Endothelial cell of umbilical vein (primary cell): ENCODE data around the gene NCK2.

Experiments used
- MYC ChIP-seq: IDR thresholded peaks from one replicate; pipeline ENCODE4 v1.6.1; 2011; ENCODE audit warnings: mild to moderate bottlenecking, low read depth, low read length
- POLR2AphosphoS5 ChIP-seq: IDR thresholded peaks from 2 replicates; pipeline ENCODE4 v1.6.1; 2012; ENCODE audit warnings: low read depth, mild to moderate bottlenecking, control low read depth, low read length, moderate library complexity; ENCODE audit not compliant: insufficient read depth
- TF ChIP-seq, protein P1 (sequence below), 2 donors: IDR thresholded peaks; 1 replicate in 1 of 2; 2 replicates in 1 of 2; pipeline ENCODE4 v1.5.1; 2011; ENCODE audit warnings: low read length in 2 of 2, mild to moderate bottlenecking in 2 of 2, moderate library complexity in 2 of 2, control low read depth in 1 of 2, inconsistent platforms in 1 of 2, low read depth in 1 of 2; ENCODE audit not compliant: insufficient read depth in 1 of 2; ENCODE audit errors: extremely low read depth in 1 of 2

DNA sequence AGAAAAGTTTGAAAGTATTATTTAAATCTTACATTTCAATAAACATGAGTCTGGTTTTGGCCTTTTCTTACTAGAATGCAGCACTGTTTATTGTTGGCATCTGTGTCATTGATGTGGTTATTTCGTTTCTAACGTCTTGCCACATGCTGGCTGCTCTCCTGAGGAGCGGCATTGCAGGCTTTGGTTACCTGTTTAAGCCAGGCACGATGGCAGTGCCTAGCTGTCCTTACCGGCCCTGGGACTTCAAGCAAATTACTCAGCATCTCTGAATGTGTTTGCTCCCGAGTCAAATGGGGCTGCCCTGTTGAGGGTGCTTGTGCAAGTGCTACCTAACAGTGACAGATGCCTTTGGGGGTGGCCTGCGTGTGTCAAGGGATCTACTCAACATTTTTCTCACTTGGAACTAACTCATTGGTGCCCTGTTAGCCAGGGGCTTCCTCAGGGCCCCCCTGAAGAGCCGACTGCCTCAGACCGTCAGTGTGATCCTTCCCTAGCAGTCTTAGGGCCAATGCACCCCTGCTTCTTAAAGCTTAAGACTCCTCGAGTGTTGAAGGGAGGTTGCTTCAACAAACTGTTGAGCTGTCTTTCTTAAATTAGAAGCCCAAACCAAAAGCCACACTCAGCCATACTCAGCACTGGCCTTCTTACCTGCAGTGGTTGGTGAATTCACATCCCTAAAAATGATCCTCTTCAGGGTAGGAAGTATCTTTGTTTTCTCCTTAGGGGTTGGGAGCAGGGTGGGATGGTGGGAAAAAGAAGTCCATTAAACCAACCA lies 151.5 kb downstream of the NCK2 start:
- TF ChIP-seq, protein P1, sequence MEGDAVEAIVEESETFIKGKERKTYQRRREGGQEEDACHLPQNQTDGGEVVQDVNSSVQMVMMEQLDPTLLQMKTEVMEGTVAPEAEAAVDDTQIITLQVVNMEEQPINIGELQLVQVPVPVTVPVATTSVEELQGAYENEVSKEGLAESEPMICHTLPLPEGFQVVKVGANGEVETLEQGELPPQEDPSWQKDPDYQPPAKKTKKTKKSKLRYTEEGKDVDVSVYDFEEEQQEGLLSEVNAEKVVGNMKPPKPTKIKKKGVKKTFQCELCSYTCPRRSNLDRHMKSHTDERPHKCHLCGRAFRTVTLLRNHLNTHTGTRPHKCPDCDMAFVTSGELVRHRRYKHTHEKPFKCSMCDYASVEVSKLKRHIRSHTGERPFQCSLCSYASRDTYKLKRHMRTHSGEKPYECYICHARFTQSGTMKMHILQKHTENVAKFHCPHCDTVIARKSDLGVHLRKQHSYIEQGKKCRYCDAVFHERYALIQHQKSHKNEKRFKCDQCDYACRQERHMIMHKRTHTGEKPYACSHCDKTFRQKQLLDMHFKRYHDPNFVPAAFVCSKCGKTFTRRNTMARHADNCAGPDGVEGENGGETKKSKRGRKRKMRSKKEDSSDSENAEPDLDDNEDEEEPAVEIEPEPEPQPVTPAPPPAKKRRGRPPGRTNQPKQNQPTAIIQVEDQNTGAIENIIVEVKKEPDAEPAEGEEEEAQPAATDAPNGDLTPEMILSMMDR (IDR thresholded peaks at IDR 0.05; ENCODE audit: extremely low read depth in 1 of 2, insufficient read depth in 1 of 2, low read depth in 1 of 2, low read length in 2 of 2), result no peak
- no peak for TF ChIP-seq MYC
- no peak for TF ChIP-seq POLR2AphosphoS5
